HL-60 (cell line): ENCODE measurements around the gene TBX2.

Source experiments
- DNase-seq, 2 experiments: peaks; one replicate each; pipeline ENCODE4 v3.0.0-alpha.2; 2010 to 2020; ENCODE audit warnings: low read depth in 1 of 2, low spot score in 1 of 2
- H3K27ac ChIP-seq: fragments of 250-450 bp; sonication (Bioruptor Pico); replicated peaks from 2 replicates; pipeline ENCODE4 v1.5.1; 2020; ENCODE audit warnings: mild to moderate bottlenecking, moderate library complexity
- H3K27me3 ChIP-seq: fragments of 250-450 bp; sonication (Bioruptor Pico); 2 replicates; pipeline ENCODE4 v1.5.1; 2021; ENCODE audit warnings: mild to moderate bottlenecking, moderate library complexity; ENCODE audit not compliant: insufficient read depth, poor library complexity, severe bottlenecking
- H3K4me3 ChIP-seq: replicated peaks from 2 replicates; pipeline ENCODE4 v1.5.1; 2011; ENCODE audit warnings: mild to moderate bottlenecking, control low read depth, low read length; ENCODE audit not compliant: insufficient read depth
- CTCF ChIP-seq: IDR thresholded peaks from one replicate; pipeline ENCODE4 v1.5.1; 2011; ENCODE audit warnings: low read length, control low read depth, inconsistent platforms; ENCODE audit not compliant: insufficient read depth
- GABPA ChIP-seq: IDR thresholded peaks from 2 replicates; pipeline ENCODE4 v1.6.1; 2012; ENCODE audit warnings: low read depth
- POLR2AphosphoS5 ChIP-seq: IDR thresholded peaks from 2 replicates; pipeline ENCODE4 v1.6.1; 2012; ENCODE audit warnings: low read depth
- REST ChIP-seq: IDR thresholded peaks from 2 replicates; pipeline ENCODE4 v1.6.1; 2012; ENCODE audit warnings: low read depth; ENCODE audit not compliant: insufficient replicate concordance
- SPI1 ChIP-seq: IDR thresholded peaks from 2 replicates; pipeline ENCODE4 v1.6.1; 2012; ENCODE audit warnings: low read depth, mild to moderate bottlenecking, borderline replicate concordance

The TBX2 gene

GRCh38 chr17:61363601-61364462 lies 35.8 kb upstream of the TBX2 start:
- Histone ChIP-seq H3K4me3 (no peak overlapping the region), H3K27me3 (no peaks in the 10 kb centered on the region), H3K27ac (no peak overlapping the region)
- no peak for DNase-seq
- TF ChIP-seq GABPA, result no peak
- no peak for TF ChIP-seq REST
- no peak for TF ChIP-seq POLR2AphosphoS5
- TF ChIP-seq SPI1, result no peak
- no peak for TF ChIP-seq CTCF

- Histone ChIP-seq H3K4me3 (no peak overlapping the region), H3K27ac (no peak overlapping the region), H3K27me3 (no peaks in the 10 kb centered on the region)
- TF ChIP-seq POLR2AphosphoS5 (no peak), GABPA (no peak), REST (no peak), SPI1 (no peak)
- no peak for DNase-seq
Measured at GRCh38 chr17:61364463-61364846, 35.2 kb upstream of the TBX2 start.

- Histone ChIP-seq H3K27ac (no peak overlapping the region), H3K27me3 (no peaks in the 10 kb centered on the region), H3K4me3 (no peak overlapping the region)
- no peak for TF ChIP-seq POLR2AphosphoS5
- no peak for TF ChIP-seq GABPA
- no peak for TF ChIP-seq SPI1
- no peak for DNase-seq
Measured at GRCh38 chr17:61366076-61366714, 33.4 kb upstream of the TBX2 start.

GRCh38 chr17:61366715-61367413 lies 32.8 kb upstream of the TBX2 start:
- no peak for TF ChIP-seq GABPA
- DNase-seq, result no peak
- no peak overlapping the region for H3K27ac ChIP-seq
- H3K27me3 ChIP-seq, result no peaks in the 10 kb centered on the region
- no peak overlapping the region for H3K4me3 ChIP-seq
